Progenitor cell of endocrine pancreas (in vitro differentiated cells): ENCODE results near the gene PSMG3. TPM values are rescaled to one million over a fixed set of nuclear protein-coding genes. Genes with fewer than 3 reads are reported as not detected.

ENCODE experiments used
- DNase-seq: peaks from one replicate; pipeline ENCODE4 v3.0.0; 2021; ENCODE audit warnings: low spot score; ENCODE audit not compliant: unreplicated experiment
- H3K27ac Mint-ChIP-seq: 2 replicates; pipeline ENCODE4 v1.8.0; 2021; ENCODE audit warnings: mild to moderate bottlenecking, moderate library complexity, mixed read lengths
- H3K27me3 Mint-ChIP-seq: 2 replicates; pipeline ENCODE4 v1.8.0; 2021; ENCODE audit warnings: mixed read lengths
- H3K36me3 Mint-ChIP-seq: 2 replicates; pipeline ENCODE4 v1.8.0; 2022; ENCODE audit warnings: mixed read lengths; ENCODE audit not compliant: insufficient read depth
- H3K4me1 Mint-ChIP-seq: 2 replicates; pipeline ENCODE4 v1.8.0; 2021; ENCODE audit warnings: low read depth, mixed read lengths
- H3K4me3 Mint-ChIP-seq: 2 replicates; pipeline ENCODE4 v1.8.0; 2021; ENCODE audit warnings: low read depth, mild to moderate bottlenecking, moderate library complexity, mixed read lengths
- H3K9me3 Mint-ChIP-seq: 2 replicates; pipeline ENCODE4 v1.8.0; 2021; ENCODE audit warnings: low read depth, mixed read lengths
- total RNA-seq: library from RNA; stranded (reverse); gene quantifications from 2 replicates; pipeline ENCODE4 v1.2.1, GENCODE V29; 2021
- TF ChIP-seq, protein P1 (sequence below): fragments of 200-600 bp; sonication (generic); IDR thresholded peaks from one replicate; pipeline ENCODE4 v1.5.0; 2021; ENCODE audit warnings: antibody characterized with exemption, mild to moderate bottlenecking; ENCODE audit not compliant: unreplicated experiment

Gene PSMG3
- total RNA-seq, 1 donor from 2014 or later: 29.1 TPM

DNA sequence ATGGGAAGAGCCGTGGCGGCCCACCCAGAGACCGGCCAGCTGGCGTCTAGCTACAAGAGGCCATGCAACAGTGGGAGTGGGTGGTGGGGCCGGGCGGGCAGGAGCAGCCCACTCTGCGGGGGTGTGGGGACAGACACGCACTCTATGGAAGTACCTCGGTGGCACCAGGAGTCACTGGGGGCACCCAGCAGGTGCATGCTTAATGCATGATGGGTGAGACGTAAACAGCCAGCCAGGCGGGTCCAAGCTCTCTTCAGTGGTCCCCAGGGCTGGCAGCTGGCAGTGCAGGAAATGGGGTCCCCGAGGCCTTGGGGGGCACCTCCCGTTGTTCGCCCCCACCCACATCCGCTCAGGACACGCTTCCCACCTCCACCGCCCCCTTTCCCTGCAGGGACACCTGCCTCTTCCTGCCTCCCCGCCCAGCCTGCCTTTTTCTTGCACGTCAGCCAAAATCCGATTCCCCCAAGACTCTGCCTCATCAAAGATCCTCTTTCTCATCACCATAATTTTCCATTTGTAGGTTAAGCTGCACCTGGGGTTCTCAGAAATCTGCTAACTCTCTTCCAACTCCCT lies 22.6 kb upstream of the PSMG3 start:
- TF ChIP-seq, protein P1, sequence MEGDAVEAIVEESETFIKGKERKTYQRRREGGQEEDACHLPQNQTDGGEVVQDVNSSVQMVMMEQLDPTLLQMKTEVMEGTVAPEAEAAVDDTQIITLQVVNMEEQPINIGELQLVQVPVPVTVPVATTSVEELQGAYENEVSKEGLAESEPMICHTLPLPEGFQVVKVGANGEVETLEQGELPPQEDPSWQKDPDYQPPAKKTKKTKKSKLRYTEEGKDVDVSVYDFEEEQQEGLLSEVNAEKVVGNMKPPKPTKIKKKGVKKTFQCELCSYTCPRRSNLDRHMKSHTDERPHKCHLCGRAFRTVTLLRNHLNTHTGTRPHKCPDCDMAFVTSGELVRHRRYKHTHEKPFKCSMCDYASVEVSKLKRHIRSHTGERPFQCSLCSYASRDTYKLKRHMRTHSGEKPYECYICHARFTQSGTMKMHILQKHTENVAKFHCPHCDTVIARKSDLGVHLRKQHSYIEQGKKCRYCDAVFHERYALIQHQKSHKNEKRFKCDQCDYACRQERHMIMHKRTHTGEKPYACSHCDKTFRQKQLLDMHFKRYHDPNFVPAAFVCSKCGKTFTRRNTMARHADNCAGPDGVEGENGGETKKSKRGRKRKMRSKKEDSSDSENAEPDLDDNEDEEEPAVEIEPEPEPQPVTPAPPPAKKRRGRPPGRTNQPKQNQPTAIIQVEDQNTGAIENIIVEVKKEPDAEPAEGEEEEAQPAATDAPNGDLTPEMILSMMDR: no peak
- peaks cover 2% of the 10 kb centered on the region for H3K9me3 Mint-ChIP-seq
- no peak overlapping the region for H3K4me3 Mint-ChIP-seq
- peaks cover 3% of the 10 kb centered on the region for H3K36me3 Mint-ChIP-seq
- H3K27ac Mint-ChIP-seq: no peak overlapping the region
- no peak for DNase-seq
- H3K4me1 Mint-ChIP-seq: no peaks in the 10 kb centered on the region
- H3K27me3 Mint-ChIP-seq: peaks cover 33% of the 10 kb centered on the region

DNA sequence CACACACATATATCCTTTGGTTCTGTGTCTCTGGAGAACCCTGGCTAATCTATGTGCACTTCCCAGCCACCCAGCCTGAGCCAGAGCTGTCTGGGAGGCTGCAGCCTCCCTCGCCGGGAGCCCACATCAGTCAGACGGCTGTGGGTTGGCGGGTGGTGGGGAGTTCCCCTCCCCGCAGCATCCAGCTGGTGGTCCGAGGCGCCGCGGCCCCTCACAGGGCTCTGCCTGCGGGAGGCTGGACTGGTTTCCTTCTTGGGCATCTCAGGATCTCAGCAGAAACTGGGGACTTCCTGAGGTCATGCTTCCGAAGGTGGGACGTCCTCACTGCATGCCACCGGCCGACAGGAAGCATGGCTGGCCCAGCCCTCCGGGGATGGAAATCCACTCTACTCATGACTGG lies 22.0 kb upstream of the PSMG3 start:
- no peaks in the 10 kb centered on the region for H3K4me1 Mint-ChIP-seq
- TF ChIP-seq, protein P1: no peak
- peaks cover 31% of the 10 kb centered on the region for H3K27me3 Mint-ChIP-seq
- no peak overlapping the region for H3K4me3 Mint-ChIP-seq
- H3K36me3 Mint-ChIP-seq: peaks cover 3% of the 10 kb centered on the region
- no peak for DNase-seq
- peaks cover 2% of the 10 kb centered on the region for H3K9me3 Mint-ChIP-seq
- no peak overlapping the region for H3K27ac Mint-ChIP-seq

DNA sequence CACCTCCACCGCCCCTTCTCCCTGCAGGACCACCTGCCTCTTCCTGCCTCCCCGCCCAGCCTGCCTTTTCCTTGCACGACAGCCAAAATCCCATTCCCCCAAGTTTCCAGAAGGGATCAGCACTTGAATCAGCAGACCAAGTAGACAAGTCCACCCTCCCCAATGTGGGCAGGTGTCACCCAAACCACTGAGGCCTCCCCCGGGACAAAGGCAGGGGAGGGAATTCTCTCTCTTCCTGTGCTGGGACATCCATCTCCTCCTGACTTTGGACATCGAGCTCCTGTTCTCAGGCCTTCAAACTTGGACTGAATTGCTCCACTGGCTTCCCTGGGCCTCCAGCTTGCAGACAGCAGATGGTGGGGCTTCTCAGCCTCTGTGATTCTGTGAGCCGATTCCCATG lies 21.6 kb upstream of the PSMG3 start:
- Mint-ChIP-seq H3K9me3 (peaks cover 2% of the 10 kb centered on the region), H3K4me1 (no peaks in the 10 kb centered on the region), H3K36me3 (peaks cover 3% of the 10 kb centered on the region), H3K27ac (no peak overlapping the region), H3K27me3 (peaks cover 31% of the 10 kb centered on the region), H3K4me3 (no peak overlapping the region)
- no peak for DNase-seq
- TF ChIP-seq, protein P1: no peak

DNA sequence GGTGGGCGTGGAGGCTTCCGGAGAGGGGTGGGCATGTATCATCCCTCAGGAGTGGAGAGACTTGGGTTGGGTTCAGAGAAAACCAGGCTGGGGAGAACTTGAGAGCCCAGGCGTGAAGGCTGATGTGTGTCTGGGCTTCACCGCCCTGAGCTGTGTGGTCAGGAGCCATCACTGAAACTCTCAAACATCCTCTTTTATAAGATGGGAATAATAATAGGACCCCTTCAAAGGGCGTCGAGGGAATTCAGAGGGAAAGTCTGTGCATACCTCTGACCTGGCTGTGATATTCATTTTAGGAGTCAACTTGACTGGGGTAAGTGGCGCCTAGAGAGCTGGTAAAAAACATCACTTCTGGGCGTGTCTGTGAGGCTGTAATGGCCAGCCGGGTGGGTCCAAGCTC lies 21.1 kb upstream of the PSMG3 start:
- H3K4me3 Mint-ChIP-seq: no peak overlapping the region
- H3K27me3 Mint-ChIP-seq: peaks cover 31% of the 10 kb centered on the region
- peaks cover 3% of the 10 kb centered on the region for H3K36me3 Mint-ChIP-seq
- H3K27ac Mint-ChIP-seq: no peak overlapping the region
- peaks cover 2% of the 10 kb centered on the region for H3K9me3 Mint-ChIP-seq
- TF ChIP-seq, protein P1: no peak
- H3K4me1 Mint-ChIP-seq: no peaks in the 10 kb centered on the region
- no peak for DNase-seq

DNA sequence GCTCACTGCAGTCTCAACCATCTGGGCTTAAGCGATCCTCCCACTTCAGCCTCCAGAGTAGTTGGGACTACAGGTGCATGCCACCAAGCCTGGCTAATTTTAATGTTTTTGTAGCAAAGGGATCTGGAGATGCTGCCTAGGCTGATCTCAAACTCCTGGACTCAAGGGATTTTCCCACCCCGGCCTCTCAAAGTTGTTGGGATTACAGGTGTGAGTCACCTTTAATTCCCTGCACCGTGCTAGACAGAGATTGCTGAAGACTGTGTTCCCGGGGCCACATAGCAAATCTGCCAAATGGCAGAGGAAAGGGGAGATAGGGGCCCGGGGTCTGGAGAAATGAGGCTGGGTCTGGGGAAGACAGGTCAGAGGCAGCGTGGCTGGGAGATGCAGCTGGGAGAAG lies 20.6 kb upstream of the PSMG3 start:
- DNase-seq: no peak
- Mint-ChIP-seq H3K27me3 (peaks cover 30% of the 10 kb centered on the region), H3K9me3 (peaks cover 2% of the 10 kb centered on the region), H3K4me1 (no peaks in the 10 kb centered on the region), H3K36me3 (peaks cover 3% of the 10 kb centered on the region), H3K27ac (no peak overlapping the region), H3K4me3 (no peak overlapping the region)
- TF ChIP-seq, protein P1: no peak
